Measurements from ENCODE around the gene CHST2. TPM values are rescaled to one million over a fixed set of nuclear protein-coding genes. Genes with fewer than 3 reads are reported as not detected.

The CHST2 gene
- total RNA-seq, 1 donor from 2014 or later = 2.4 TPM

DNA sequence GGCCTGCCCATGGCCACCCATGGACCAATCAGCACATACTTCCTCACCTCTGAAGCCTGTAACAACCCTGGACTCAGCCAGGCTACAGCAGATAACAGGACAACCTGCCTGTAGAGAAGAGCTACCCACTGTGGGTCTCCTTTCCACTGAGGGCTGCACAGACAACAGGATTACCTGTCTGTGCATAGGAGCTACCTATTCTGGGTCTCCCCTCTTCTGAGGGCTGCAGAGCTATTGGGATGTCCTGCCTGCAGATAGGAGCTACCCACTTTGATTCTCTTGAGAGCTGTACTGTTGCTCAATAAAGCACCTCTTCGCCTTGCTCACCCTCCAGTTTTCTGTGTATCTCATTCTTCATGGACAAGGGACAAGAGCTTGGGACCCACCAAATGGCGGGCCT is 23.8 kb upstream of the CHST2 start:
- intact Hi-C loops (cut with DNase I) = no loop called here
- no peak for DNase-seq (ENCODE audit: low spot score)

DNA sequence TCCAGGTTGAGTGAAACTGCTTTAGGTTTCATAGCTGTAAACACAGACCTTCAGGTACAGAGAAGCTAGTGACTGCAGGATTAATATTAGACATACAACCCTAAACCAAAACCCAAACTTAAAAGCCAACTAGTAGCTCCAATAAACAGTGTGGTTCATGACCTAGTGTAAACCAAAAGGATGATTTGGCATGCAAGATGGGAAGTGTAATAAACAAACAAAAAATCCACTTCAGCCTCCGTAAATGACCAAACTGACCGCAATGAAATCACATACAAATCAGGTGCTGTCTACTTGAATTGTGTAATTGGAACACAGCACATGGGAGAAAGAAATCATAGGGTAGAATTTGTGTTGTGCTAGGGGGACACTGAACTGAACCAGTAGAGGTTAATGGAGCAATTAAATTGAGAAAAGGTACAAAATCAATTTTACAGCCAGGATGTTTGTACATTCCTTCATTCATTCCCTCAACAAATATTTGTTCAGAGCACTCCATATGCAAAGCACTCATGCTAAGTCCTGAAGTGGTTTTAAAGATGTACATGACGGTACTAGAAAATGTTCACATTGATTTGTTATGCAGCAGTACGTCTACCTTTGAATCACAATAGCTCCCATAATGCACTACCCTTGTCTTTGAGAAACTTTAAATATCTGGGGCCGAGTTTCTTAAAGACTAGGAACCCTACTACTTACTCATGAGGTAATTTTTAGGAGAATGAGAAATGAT is 21.4 kb upstream of the CHST2 start:
- DNase-seq (ENCODE audit: low spot score) = no peak
- intact Hi-C loops (cut with DNase I) = no loop called here

GRCh38 chr3:143099210-143099609 is 20.4 kb upstream of the CHST2 start:
- intact Hi-C loops (cut with DNase I) = no loop called here
- DNase-seq (ENCODE audit: low spot score) = no peak

GRCh38 chr3:143099690-143100089 is 19.9 kb upstream of the CHST2 start:
- intact Hi-C loops (cut with DNase I) = no loop called here
- no peak for DNase-seq (ENCODE audit: low spot score)

DNA sequence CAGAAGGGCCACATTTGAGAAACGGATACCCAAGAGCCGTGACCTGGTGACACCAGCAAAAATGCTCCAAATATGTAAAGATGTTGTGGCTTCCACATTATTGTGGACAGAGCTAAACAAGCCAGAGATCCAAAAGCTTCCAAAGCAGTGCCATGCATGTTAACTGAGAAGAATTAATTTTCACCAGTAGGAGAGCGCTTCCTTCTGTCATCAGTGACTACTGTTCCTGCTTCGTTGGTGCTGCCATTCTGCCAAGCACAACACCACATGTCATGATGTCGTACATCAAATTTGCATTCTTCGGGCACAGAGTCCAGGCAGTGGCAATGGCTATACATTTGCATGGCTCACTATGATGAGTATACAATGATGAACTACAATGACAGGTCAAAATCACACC is 19.1 kb upstream of the CHST2 start:
- intact Hi-C loops (cut with DNase I) = no loop called here
- no peak for DNase-seq (ENCODE audit: low spot score)

DNA sequence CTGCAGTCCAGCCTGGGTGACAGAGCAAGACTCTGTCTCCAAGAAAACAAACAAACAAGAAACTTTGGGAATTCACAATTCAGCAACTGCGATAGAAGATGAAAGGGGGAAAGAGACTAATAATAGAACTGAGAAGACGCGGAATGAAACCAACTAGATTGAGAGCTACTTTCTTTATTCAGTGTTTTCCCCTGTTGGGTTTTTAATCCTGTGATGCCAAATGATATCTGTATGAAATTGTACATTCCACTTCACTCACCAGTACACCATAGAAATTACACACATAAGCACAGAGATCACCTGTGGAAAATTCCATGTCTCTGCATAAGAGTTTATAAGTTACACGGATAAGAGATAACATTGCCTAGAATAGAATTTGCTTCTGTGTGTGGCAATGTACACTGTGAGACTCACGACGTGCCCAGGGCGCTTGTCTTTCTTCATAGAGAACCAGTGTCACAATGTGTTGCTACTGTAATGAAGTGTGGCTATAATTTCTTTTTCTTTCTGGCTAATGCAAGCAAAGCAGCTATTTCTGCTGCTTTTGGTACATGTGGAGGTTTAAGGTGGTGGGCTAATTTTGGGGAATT is 17.7 kb upstream of the CHST2 start:
- DNase-seq (ENCODE audit: low spot score) = no peak
- intact Hi-C loops (cut with DNase I) = no loop called here

DNA sequence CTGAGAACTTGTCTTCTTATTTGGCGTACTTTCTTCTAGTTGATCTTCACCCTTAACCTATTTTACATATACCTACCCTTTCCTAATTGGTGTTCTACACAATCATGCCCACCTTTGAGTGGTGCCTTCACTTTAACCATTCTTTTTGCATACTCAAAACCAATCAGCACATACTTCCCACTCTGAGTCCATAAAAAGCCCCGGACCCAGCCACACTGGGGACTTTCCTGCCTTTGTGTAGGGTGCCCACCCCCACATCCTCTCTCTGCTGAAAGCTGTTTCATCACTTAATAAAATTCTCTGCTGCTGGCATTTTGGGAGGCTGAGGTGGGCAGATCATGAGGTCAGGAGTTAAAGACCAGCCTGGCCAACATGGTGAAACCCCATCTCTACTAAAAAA is 15.9 kb upstream of the CHST2 start:
- intact Hi-C loops (cut with DNase I) = no loop called here
- no peak for DNase-seq (ENCODE audit: low spot score)

DNA sequence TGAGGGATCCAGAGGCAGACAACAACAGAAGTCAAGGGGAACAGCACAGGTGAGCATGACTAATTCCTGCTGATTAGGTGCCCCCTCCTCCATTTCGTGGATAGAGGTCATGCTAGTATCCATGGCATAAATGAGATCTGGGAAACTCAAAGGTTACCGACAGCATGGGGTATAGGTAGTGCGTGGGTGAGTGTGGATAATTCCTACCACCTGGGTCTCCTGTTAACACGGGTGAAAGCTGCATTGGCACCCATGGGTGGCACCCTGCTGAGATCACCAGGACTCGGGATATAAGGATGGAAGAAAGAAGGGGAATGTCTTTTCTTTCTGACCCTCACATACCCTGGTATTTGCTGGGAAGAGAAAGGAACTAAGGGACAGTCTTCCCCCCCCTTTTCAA is 14.4 kb upstream of the CHST2 start:
- intact Hi-C loops (cut with DNase I) = no loop called here
- no peak for DNase-seq (ENCODE audit: low spot score)

GRCh38 chr3:143109861-143110260 is 9.7 kb upstream of the CHST2 start:
- intact Hi-C loops (cut with DNase I) = no loop called here

GRCh38 chr3:143110371-143110770 is 9.2 kb upstream of the CHST2 start:
- no peak for DNase-seq (ENCODE audit: low spot score)
- intact Hi-C loops (cut with DNase I) = no loop called here

More at GRCh38 chr3:143109861-143110260, 9.7 kb upstream of the CHST2 start:
- DNase-seq (ENCODE audit: low spot score) = no peak

- no peak for DNase-seq (ENCODE audit: low spot score)
These were observed 952 bp upstream of the CHST2 start for GRCh38 chr3:143118630-143119008.

DNA sequence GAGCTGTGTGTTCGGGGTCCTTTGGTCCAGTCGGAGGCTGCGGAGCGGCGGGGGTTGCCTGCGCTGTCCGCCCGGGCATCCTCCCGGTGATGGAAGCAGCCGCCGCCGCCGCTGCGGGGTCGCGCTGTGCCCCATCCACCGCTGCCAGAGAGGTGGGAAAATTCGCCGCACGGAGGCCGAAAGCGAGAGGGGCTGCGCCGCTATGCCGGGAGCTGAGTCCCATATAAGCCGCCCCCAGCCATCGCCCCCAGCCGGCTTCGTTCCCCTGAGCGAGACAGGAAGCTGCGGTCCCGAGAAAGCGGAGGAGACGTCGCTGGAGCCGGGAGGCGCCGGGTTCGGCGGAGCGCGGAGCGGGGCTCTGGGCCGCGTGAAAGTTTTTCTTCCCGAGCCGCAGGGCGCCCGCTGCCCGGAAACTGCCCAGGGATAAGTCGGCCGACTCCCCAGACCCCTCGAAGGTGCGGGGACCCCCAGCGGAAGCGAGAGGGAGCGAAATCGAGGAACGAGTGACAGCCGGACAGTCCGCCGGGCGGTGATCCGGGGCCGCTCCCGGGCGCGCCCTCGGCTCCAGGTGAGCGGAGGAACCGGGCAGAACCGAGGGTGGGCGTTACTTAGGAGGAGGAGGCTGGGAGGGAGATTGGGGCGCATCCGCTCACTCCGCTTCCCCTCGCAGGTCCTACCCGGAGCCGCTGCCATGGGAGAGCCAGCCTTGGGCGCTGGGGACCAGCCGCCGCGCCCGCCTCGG is 574 bp downstream of the CHST2 start:
- no peak for DNase-seq (ENCODE audit: low spot score)

More at GRCh38 chr3:143118630-143119008, 952 bp upstream of the CHST2 start:
- intact Hi-C loops (cut with DNase I) = no loop called here

DNA sequence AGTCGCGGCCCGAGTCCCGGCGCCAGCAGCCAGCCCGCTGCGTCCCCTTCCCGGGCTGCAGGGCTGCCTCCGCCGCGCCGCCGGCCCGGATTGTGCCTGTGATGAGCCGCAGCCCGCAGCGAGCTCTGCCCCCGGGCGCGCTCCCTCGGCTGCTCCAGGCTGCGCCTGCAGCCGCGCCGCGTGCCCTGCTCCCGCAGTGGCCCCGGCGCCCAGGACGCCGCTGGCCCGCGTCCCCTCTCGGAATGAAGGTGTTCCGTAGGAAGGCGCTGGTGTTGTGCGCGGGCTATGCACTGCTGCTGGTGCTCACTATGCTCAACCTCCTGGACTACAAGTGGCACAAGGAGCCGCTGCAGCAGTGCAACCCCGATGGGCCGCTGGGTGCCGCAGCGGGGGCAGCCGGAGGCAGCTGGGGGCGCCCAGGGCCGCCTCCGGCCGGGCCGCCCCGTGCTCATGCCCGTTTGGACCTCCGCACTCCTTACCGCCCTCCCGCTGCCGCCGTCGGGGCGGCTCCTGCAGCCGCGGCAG is 1.2 kb downstream of the CHST2 start:
- DNase-seq (ENCODE audit: low spot score) = no peak
- intact Hi-C loops (cut with DNase I) = loop anchor here (5.0 to 10.0 kb wide), 2 partner anchors 187 to 324 kb away; no protein-coding TSS in a partner anchor

More for the DNA sequence above, 574 bp downstream of the CHST2 start:
- intact Hi-C loops (cut with DNase I) = loop anchor here (5.0 to 10.0 kb wide), 2 partner anchors 187 to 325 kb away; no protein-coding TSS in a partner anchor

DNA sequence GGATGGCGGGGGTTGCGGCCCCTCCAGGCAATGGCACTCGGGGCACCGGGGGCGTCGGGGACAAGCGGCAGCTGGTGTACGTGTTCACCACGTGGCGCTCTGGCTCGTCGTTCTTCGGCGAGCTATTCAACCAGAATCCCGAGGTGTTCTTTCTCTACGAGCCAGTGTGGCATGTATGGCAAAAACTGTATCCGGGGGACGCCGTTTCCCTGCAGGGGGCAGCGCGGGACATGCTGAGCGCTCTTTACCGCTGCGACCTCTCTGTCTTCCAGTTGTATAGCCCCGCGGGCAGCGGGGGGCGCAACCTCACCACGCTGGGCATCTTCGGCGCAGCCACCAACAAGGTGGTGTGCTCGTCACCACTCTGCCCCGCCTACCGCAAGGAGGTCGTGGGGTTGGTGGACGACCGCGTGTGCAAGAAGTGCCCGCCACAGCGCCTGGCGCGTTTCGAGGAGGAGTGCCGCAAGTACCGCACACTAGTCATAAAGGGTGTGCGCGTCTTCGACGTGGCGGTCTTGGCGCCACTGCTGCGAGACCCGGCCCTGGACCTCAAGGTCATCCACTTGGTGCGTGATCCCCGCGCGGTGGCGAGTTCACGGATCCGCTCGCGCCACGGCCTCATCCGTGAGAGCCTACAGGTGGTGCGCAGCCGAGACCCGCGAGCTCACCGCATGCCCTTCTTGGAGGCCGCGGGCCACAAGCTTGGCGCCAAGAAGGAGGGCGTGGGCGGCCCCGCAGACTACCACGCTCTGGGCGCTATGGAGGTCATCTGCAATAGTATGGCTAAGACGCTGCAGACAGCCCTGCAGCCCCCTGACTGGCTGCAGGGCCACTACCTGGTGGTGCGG is 1.9 kb downstream of the CHST2 start:
- no peak for DNase-seq (ENCODE audit: low spot score)
- intact Hi-C loops (cut with DNase I) = loop anchor here (5.0 to 10.0 kb wide), 2 partner anchors 186 to 323 kb away; no protein-coding TSS in a partner anchor

DNA sequence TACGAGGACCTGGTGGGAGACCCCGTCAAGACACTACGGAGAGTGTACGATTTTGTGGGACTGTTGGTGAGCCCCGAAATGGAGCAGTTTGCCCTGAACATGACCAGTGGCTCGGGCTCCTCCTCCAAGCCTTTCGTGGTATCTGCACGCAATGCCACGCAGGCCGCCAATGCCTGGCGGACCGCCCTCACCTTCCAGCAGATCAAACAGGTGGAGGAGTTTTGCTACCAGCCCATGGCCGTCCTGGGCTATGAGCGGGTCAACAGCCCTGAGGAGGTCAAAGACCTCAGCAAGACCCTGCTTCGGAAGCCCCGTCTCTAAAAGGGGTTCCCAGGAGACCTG is 2.5 kb downstream of the CHST2 start:
- intact Hi-C loops (cut with DNase I) = loop anchor here (5.0 to 10.0 kb wide), 2 partner anchors 185 to 323 kb away; no protein-coding TSS in a partner anchor
- no peak for DNase-seq (ENCODE audit: low spot score)

DNA sequence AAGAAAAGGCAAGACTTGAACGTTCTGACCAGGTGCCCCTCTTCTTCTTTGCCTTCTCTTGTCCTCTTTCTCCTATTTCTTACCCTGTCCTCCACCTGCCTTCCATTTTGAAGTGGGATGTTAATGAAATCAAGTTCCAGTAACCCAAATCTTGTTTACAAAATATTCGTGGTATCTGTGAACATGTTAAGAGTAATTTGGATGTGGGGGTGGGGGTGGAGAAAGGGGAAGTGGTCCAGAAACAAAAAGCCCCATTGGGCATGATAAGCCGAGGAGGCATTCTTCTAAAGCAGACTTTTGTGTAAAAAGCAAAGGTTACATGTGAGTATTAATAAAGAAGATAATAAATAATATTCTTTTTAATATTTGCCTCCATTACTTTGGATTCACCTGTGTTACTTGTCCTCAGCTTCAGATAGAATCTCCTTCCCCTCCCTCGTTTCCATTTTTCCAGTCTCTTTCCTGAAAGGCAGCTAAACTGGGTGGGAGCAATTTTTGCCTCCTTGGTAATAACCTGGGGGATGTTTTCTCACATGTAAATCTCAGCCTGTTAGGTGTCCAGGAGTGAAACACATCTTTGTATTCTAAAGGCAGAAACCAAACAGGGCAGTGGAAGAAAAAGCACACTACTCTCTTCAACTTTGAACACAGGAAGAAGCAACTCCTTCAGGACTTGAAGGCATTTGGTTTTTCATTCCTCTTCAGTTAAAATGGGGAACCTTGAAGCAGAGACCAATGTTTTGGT is 3.2 kb downstream of the CHST2 start:
- intact Hi-C loops (cut with DNase I) = loop anchor here (5.0 to 10.0 kb wide), 2 partner anchors 185 to 322 kb away; no protein-coding TSS in a partner anchor
- DNase-seq (ENCODE audit: low spot score) = no peak

DNA sequence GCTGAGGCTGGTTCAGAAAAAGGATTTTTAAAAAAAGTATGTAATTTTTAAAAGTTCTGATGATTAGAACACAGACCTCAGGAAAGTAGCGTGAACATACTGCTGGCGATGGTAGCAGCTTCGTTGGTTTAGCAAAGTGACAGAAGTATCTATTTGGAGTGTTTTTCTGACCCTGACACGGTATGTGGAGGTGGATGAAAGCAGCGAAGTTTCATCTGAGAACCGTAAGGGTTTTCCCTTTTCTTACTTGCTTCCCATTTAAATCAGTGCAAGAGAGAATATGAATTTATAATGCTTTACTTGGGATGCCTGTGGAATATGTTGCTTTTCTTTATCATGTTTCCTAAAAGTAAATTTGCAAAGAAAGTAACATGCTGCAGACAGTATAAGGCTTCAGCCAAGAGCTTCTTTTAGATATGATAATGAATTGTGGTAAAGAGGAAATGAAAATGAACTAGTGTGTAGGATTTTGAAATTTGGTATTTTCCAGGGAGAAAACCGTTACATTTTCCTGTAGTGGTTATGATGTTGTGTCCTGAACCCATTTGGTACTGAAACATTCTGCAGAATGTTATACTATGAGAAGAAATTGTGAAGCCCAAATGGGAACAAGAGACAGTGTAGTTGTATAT is 3.9 kb downstream of the CHST2 start:
- intact Hi-C loops (cut with DNase I) = loop anchor here (5.0 to 10.0 kb wide), 2 partner anchors 184 to 321 kb away; no protein-coding TSS in a partner anchor
- no peak for DNase-seq (ENCODE audit: low spot score)

Measured in cardiac septum (tissue), 1 donor.